GM21390 (cell line): ENCODE results near the gene DOCK4.
"Not testable (repeated sequence)": the region's sequence is repeated elsewhere in the genome, so short reads cannot be mapped to it uniquely, and the experiment has no call there.

Experiments
- ATAC-seq: cut with Tn5 transposase; IDR thresholded peaks from one replicate; pipeline ENCODE4 v1.9.1; 2021; ENCODE audit not compliant: unreplicated experiment

Gene DOCK4

DNA sequence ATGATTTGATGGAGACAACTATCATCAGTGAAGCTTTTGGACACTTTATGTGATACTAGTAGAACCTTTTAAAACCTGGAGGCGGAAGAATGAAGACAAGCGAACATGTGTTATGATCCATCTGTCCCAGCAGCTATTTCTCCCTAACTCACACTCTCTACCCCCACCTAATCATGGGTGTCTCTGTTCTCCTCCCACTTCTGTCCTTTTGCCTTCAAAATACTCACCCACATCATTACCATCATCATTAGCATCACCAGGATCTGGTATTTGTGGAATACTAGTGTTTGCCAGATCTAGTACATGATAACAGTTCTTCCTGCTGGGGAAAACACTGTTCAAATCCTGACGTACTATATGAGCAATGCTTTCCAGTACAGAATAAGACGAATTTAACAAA lies 287.7 kb downstream of the DOCK4 start:
- no peak for ATAC-seq

GRCh38 chr7:111917404-111917803 lies 288.8 kb downstream of the DOCK4 start:
- ATAC-seq: not testable (repeated sequence)

DNA sequence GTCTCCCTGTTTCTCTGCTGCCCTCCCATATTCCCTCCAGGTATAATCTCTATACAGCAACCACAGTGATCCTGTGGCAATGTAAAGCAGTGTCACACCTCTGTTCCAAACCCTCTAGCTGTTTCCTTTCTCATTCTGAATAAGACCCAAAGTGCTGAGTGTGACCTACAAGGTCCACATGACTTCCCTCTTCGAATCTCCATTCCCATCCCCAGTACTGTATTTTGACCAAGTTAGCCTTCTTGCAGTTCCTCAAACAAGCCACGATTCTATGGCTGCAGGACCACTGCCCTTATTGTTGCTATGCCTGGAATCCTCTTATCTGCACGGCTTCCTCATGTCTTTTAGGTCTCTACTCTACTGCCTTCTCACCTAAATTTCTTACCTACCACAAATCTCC lies 291.9 kb downstream of the DOCK4 start:
- ATAC-seq: no peak

- ATAC-seq: no peak
Observed at GRCh38 chr7:111911166-111911961, 294.8 kb downstream of the DOCK4 start.

DNA sequence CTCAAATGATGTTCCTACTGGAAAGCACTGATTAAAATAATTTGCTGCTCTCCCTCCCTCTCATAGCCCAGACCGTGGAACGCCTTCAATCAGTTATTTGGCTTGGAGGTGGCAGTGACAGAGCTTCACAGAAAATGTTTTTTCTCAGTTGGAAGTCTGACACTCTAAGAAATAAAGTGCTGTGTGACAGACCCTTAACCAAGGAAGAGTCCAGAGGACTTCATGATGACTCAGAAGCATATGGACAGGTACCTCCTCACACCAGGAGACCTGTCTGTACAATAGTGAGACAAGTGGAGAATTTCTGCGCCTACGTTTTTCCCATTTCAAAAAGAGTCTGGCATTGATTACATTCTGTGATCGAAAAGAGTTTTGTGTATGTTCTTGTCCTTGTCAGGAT lies 295.5 kb downstream of the DOCK4 start:
- ATAC-seq: no peak

GRCh38 chr7:111908673-111909072 lies 297.5 kb downstream of the DOCK4 start:
- ATAC-seq: not testable (repeated sequence)

DNA sequence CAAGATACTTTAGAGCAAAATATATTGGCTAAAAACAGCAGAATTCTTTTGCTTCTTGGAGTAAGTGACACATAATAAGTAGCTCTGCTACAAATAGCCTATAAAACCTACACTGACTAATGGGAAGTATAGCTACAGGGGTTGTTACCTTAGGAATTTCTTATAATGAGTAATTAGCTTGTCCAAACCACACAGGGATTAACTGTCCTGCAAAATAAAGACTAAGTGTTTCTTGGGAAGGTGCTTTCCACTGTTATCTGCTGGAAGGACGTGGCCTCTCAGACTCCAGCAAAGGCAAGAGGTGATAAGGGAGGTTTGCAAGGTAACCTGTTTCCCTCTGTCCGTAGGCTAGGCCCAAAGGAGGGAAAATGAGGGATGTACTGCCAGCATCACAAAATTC lies 302.4 kb downstream of the DOCK4 start:
- no peak for ATAC-seq

- no peak for ATAC-seq
Observed at GRCh38 chr7:111903016-111903415, 303.2 kb downstream of the DOCK4 start.

DNA sequence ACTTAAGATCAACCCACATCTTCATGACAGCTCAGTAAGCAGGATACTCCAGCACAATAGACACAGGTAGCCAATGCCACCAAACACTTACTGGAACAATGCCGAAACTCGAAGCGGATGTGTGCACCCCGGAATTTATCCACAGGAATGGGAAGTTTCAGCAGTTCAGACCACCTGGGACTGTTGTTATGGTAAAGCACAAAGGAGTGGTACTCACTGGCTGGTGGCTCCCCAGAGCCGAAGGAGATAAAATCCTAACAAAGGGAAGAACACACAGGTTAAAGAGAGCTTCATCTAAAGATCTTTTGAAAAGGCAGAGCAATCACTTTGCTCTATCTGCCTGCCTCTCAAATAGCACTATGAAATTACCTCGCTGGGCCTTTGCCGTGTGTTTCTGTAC lies 305.9 kb downstream of the DOCK4 start:
- ATAC-seq: no peak

GRCh38 chr7:111895049-111895448 lies 311.1 kb downstream of the DOCK4 start:
- no peak for ATAC-seq

GRCh38 chr7:111894518-111894917 lies 311.7 kb downstream of the DOCK4 start:
- ATAC-seq: no peak

GRCh38 chr7:111893190-111893589 lies 313.0 kb downstream of the DOCK4 start:
- no peak for ATAC-seq

DNA sequence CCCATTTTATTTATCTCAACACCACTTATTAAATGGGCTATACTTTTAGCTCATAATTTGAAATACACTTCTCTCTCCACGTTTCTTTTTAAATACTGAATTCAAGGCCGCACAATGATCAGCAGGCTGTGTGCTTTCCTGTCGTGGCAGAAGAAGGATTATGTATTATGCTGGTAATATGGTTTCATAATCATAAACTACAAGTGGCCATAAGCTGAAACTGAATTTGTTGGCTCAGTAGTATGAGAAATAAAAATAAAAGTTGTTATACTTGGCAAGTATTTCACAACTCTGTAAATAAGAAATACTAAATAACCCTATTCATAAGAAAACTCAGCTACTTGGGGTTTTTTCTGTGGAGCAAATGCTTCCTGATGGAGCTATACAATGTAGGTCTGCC lies 313.6 kb downstream of the DOCK4 start:
- no peak for ATAC-seq

DNA sequence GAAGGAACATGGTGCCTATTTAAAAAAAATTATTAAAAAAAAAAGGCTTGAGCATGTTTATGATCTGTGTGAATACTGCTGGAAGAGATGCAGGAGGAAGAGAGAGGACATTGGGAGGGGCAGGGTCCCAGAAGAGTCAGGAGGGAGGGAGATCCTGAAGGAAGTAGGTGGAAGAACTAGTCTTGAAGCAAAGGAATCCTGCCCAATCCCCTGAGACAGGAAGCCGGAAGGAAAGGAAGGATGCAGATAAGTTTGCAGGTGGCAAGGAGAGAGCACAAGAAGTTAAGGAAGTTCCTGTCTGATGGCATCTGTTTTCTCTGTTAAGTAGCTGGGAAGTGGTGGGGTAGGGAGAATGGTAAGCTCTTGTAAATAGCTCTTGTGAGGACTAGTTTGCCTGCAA lies 318.5 kb downstream of the DOCK4 start:
- no peak for ATAC-seq

- ATAC-seq: no peak
Observed at GRCh38 chr7:111886233-111886632, 320.0 kb downstream of the DOCK4 start.

- ATAC-seq: no peak
Observed at GRCh38 chr7:111883241-111883640, 323.0 kb downstream of the DOCK4 start.

DNA sequence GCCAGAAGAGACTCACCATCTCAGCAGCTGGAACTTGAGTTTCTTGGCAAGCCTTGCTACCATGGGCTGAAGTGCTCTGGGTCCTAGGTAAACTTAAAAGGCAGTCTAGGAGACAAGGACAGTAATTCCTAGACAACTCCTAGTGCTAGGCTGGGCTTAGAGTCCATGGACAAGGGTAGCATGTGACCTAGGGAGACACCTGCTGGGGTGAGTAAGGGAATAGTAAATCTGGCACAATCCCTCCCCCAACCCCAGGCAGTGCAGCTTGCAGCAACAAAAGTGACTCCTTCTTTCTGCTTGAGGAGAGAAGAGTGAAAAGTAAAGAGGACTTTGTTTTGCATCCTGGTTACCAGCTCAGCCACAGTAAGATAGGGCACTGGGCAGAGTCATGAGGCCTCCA lies 327.4 kb downstream of the DOCK4 start:
- ATAC-seq: no peak

DNA sequence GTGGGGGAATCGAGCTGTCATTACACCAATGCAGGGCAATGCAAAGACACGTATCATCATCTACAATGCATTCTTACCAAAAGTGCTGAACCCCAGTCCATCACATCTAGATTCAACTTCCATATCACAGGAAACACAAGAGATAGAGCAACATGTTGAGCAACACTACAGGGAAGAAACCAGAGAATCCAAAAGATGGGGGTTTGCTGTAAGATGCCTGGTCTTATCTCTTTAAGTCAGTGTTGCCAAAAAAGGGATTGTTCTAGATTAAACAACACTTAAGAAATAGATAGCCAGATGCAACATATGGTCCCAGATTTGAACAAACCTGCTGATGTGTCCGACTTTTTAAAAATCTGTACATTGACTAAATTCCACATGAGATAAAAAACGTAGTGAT lies 328.3 kb downstream of the DOCK4 start:
- ATAC-seq: no peak

DNA sequence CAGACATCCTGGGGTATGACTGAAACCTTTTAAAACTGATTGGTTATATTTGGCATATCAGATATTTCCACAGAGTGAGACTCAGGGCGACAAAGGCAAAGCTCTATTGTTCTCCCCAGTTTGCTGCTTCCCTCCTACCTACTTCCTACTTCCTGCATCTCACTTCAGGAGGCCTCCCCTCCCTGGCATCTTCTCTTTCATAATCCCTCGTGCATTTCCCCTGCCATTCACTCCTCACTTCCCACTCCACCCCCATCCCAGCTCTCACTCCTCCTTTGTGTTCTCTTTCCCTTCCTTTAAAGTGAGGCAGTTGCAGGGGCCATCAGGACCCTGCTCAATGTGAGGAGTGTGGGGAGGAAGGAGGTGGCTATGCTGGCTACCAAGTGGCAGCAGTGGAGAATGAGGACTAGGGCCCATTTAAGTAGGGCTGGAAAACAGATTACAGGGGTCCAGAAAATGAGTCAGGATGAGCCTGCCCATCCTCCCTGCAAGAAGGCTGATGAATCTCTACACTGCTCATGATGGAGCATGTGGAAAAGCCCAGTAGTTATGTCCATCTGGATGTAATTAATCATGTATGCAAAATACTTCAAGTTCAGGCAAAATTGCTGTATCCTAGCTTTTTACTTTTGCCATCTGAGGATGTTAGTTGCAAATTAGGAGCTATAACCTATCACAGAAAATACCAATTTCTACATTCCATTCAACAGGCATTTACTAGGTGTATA lies 332.1 kb downstream of the DOCK4 start:
- ATAC-seq: no peak

DNA sequence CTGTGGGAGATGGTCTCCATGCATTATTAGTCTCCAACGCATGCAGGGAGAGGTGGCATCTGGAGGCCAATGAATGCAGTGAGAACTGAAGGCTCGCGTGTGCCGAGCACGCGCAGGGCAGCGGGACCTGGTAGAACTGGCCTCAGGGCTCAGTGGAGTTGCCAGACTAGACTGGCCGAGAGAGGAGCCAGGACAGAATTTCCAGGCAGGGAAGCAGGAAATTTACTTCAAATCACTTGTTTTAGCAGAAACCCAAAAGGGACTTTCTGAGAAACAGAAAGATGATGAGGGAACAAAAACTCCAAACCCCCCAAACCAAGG lies 332.9 kb downstream of the DOCK4 start:
- no peak for ATAC-seq

- ATAC-seq: no peak
Observed at GRCh38 chr7:111872450-111873325, 333.5 kb downstream of the DOCK4 start.

- ATAC-seq: no peak
Observed at GRCh38 chr7:111871283-111871682, 334.9 kb downstream of the DOCK4 start.
